HG03159 (cell line): Measurements from ENCODE around the gene FOXF1.

Source experiments
- ATAC-seq: cut with Tn5 transposase; IDR thresholded peaks from one replicate; pipeline ENCODE4 v1.9.1; 2021; ENCODE audit warnings: mild to moderate bottlenecking, moderate library complexity; ENCODE audit not compliant: unreplicated experiment

The FOXF1 gene

GRCh38 chr16:86510465-86511261 is at the start of gene FOXF1:
Gene FOXF1, plus strand, starts transcription at chr16:86510527. Its CDS starts 43 bp downstream, at chr16:86510570.
- ATAC-seq = no peak

GRCh38 chr16:86461037-86461436 is 49.3 kb upstream of the FOXF1 start:
- ATAC-seq = no peak

- no peak for ATAC-seq
These were observed 47.8 kb upstream of the FOXF1 start for GRCh38 chr16:86462334-86463084.

- ATAC-seq = no peak
These were observed 46.3 kb upstream of the FOXF1 start for GRCh38 chr16:86464044-86464443.

GRCh38 chr16:86465434-86465833 is 44.9 kb upstream of the FOXF1 start:
- ATAC-seq = no peak

GRCh38 chr16:86466696-86467406 is 43.5 kb upstream of the FOXF1 start:
- no peak for ATAC-seq

GRCh38 chr16:86467490-86467889 is 42.8 kb upstream of the FOXF1 start:
- ATAC-seq = no peak

- no peak for ATAC-seq
These were observed 39.4 kb upstream of the FOXF1 start for GRCh38 chr16:86470964-86471363.

- no peak for ATAC-seq
These were observed 38.4 kb upstream of the FOXF1 start for GRCh38 chr16:86471896-86472295.

GRCh38 chr16:86472366-86472765 is 38.0 kb upstream of the FOXF1 start:
- ATAC-seq = no peak

- ATAC-seq = no peak
These were observed 33.3 kb upstream of the FOXF1 start for GRCh38 chr16:86476956-86477534.

- no peak for ATAC-seq
These were observed 32.7 kb upstream of the FOXF1 start for GRCh38 chr16:86477642-86478041.

GRCh38 chr16:86478779-86479178 is 31.5 kb upstream of the FOXF1 start:
- ATAC-seq = no peak

- no peak for ATAC-seq
These were observed 30.9 kb upstream of the FOXF1 start for GRCh38 chr16:86479419-86479818.

GRCh38 chr16:86480444-86480843 is 29.9 kb upstream of the FOXF1 start:
- ATAC-seq = no peak

- no peak for ATAC-seq
These were observed 28.7 kb upstream of the FOXF1 start for GRCh38 chr16:86481607-86482006.

- no peak for ATAC-seq
These were observed 26.1 kb upstream of the FOXF1 start for GRCh38 chr16:86484240-86484639.

GRCh38 chr16:86485746-86486145 is 24.6 kb upstream of the FOXF1 start:
- ATAC-seq = no peak

GRCh38 chr16:86490859-86491639 is 19.3 kb upstream of the FOXF1 start:
- ATAC-seq = no peak

GRCh38 chr16:86491640-86492023 is 18.7 kb upstream of the FOXF1 start:
- ATAC-seq = no peak
